Stimulated activated CD4-positive, alpha-beta T cell treated with anti-CD3 and anti-CD28 coated beads, Interleukin-12 subunit alpha, Interleukin-12 subunit beta, amount 100 ng/mL, for 4 hours (primary cell): Measurements from ENCODE around the gene MGAT3.

Experiments used
- DNase-seq: peaks from one replicate; pipeline ENCODE4 v3.0.0-alpha.2; 2020

Gene MGAT3

DNA sequence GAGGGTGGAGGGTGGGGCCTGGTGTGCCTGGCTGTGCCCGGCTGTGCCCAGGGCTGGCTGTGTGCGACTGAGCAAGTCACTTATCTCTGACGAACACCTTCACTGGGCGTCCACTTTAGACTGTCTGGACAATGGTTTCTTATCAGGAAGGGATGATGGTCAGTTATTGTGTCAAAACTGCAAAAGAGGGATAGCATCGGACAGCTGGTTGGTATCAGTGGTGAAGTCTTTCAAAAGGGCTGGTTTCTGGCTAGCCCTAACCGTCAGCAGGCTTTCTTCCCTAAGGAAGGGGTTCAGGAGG lies 4.1 kb upstream of the MGAT3 start:
- DNase-seq = no peak

DNA sequence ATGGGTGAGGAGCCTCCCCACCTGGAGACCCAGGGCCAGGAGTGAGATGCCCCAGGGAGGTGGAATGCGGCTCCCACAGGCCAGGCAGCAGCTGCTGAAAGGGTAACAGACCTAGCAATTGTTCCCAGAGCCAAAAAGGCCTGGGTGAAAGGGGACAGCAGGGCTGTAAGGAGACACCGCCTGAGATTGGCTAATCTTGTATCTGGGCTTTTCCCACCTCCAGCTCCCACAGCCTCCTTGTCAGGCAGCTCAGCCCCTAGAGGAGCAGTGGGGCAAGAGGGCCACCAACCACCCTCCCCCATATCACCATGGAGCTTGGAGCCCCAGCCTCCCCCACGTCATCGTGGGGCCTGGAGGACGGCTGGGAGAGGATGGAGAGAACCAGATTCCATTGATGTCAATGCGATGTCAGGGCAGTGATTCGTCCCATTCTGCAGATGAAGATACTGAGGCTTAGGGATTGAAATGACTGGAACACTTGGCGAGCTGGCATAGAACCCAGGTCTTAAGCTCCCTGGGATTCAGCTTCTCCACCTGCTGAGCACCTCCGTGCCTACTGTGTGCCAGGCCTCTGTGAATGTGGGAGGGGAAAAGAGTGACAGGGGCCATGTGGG lies 2.9 kb upstream of the MGAT3 start:
- DNase-seq = no peak

DNA sequence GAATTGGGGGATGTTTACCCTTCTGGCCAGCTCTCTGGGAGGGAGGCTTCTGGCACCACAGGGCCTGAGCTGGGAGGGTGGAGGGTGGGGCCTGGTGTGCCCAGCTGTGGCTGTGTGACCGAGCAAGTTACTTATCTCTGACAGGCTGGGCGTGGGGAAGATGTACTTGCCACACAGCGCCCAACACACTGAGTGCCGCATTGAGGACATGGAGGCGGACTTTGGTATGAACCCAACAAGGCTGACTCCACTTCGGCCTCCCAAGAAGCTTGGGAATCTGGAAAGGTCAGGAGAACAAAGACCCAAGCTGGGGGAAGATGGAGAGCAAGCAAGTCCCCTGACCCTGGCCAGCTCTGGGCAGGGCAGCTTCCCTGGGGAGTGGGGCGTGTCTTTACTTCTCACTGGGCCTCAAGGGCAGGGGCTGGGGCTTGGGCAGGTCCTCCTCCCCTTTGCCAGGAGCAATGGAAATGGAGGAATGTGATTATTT lies 2.4 kb upstream of the MGAT3 start:
- no peak for DNase-seq

DNA sequence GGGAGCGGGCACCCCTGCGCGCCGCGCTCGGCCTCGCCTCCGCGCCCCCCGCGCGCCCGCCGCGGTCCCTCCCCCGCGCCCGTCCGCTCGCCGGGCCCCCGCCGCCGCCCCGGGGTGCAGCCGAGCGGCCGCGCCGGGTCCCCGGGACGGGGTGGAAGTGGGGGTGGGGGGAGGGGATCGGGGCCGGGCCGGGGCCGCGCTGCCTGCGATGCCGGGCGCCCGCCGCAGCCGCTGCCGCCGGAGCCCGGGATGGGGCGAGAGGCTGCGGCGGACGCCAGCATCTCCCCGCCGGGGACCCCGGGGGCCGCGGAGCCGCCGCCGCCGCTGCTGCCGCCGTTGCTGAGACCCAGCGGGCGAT lies 365 bp downstream of the MGAT3 start:
- DNase-seq = no peak

DNA sequence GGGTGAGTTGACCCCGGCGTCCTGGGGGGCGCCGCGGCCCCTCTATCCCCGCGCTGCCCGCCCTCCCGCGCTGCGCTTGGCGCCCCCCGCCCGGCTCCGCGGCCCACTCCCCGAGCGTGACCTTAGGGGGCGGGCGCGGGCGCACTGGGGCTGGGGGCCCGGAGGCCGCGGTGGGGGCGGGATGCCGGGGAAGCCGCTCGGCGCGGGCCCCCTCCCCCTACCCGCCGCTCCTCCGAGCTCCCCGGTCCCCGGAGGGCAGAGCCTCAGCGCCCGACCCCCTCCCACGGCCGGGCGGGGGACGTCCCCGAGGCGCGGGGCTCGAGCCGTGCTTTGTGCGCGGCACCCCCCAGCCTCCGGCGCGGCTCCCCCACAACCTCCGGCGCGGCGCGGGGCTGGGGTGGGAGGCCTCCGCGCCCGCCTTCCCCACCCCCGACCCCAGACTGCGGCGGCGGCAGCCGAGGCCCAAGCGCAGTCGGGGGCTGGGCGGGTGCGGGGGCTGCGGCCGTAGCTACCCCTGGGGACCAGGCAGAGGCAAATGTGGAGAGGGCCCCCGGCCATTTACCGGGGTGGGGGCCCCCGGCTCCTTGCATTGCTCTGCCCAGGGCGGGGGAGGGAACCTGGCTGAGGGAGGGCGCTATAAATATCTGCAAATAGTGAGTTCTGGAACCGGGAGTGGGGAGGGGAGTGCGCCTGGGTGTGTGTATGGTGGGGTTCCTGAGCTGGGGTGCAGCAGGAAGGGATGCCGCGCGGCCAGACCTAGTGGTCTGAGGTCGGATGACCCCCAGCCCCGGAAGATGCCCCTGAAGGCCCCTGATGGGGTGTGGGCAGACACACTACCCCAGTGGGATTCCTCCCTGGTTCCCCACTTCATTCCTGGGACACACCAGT lies 988 bp downstream of the MGAT3 start:
- DNase-seq = no peak

DNA sequence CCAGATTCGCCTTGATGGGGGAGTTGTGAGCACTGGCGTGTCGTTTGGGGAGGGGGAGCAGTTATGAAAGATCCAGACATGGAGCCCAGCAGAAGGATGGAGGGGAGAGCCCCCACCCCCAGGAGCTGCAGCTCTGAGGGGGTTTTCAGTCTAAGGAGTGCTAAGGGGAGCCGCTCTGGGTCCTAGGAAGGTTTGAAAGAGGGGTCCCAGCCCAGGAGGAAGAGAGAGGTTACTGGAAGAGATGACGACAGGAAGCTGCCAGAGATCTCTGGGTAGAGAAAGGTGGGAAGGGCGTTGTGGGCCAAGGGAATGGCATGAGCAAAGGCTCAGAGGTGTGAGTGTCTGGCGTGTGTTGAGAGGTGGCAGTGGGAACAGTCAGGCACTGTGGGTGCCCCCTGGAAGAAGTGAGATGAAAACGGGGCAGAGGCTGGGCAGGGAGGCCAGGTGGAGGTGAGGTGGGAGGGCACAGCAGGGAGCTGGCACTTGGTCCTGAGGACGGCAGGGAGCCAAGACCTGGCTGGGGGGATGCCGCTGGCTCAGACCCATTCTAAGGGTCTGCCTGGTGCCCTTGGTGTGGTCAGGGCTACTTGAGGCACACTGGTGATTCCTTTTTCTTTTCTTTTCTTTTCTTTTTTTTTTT lies 1.8 kb downstream of the MGAT3 start:
- DNase-seq = no peak

DNA sequence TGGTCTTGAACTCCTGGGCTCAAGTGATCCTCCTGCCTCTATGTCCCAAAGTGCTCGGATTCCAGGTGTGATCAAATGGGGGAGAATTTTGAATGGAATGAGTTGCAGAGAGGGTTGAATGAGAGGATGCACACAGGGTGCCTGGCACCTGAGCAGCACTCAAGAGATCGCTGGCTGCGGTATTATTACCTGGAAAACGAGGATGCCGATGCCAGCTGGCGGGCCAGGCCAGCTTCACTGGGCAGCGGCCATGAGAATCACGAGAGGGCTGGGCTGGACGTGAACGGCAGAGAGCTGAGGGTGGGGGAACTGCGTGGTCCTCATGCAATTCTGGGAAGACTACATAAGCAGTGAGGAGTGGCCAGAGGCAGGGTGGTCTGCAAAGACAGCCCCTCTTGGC lies 2.9 kb downstream of the MGAT3 start:
- DNase-seq = no peak

DNA sequence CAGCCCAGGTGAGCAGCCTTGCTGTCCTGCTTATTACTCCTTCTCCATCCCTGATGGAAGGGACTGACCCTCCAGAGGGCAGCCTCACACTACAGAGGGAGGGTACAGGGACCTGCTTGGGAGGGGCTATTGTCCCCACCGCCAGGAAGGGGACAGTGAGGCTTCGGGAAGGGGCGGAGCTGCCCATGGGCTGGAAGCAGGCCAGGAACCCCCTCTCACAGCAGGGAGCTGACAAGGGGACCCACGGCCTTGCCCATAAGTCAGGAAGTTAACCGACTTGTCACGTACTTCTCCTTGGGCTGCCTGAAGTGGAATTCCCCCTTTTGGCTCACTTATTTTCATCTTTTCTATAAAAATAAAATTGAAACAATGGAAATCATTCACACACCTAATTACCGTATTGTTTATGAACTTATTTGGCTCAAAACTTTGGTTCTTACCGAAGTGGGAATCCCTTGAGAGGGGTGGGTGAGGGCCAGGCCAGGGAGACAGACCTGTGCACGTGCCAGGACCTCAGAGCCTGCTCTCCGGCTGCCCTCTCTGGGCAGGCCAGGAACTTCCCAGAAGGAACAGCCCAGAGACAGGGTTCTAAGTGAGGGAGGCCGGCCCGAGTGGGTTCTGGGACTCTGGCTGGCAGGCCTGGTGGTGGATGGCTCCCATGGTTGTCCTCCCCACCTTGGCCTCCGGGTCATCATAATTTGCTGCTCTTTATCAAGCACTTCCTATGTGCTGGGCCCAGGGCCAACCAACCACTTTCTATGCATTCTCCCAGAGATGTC lies 5.8 kb downstream of the MGAT3 start:
- DNase-seq = no peak

DNA sequence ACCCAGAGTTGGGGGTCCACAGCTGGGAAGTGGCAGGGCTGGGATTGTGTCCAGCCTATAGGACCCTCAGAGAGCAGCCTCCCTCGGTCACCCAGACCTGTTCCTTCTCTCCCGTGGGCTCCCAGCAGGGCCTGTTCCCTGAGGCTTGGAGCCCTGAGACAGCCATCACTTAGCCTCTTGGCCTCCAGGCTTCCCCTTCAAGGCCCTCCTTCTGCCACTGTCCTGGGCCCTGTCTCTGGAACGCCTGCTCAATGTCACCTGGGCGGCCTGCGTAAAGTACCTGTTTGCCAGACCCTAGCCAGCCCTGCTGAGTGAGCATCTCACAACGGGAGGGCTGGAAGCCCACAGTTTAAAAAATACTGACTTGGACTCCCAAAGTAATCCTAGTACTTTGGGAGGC lies 6.5 kb downstream of the MGAT3 start:
- DNase-seq = no peak

DNA sequence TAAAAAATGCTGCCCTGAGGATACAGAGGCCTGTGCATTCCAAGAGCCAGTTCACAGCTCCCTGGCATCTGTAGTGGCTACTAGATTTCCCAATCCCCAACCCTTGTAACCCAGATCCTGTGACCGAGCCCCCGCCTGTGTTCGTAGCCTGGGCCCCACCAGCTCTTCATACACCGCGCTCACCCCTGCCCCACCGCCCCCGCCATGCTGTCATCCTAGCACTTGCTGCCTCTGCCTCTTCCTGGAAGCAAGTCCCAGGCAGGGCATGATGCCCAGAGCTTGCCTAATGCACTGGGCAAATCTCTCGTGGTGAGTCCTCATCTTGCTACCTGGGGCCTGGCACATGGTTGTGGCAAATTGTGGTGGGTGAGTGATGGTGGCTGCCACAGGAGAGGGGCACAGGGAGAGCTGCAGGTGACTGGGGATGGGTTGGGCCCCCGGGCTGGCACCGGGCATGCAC lies 7.1 kb downstream of the MGAT3 start:
- DNase-seq = no peak

DNA sequence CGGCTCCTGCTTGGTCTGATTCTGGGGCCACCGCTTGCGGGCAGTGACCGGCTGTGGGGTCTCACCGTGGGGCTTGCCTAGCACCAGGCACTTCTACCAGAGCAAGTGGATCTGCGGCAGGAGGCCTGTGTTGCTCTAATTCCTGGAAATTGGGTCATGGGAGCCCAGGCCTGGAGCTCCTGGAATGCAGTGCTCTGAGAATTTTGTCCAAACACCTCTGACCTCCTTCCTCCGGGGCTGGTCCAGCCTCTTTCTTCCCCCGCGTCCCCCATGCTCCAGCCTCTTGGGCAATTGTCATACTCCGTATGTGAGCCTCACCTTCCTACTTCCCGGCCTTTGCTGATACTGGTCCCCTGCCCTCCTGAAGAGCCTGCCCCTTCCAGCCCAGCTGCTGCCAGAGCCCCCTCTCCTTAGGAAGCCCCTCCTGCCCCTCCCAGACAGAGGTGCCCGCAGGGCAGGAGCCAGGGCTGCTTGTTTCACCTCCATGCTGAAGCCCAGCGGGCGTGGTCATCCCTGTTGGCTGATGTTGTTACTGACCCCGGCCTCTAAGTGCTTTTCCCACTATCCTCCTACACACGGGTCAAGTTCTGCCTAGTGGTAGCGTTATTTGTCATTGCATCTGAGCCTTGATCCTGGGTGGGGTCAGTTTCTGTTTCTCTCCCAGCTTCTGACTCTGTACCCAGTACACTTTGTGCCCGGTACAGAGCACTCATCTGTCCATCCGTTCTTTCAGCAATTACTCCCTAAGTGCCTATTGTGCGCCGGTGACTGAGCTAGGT lies 9.6 kb downstream of the MGAT3 start:
- DNase-seq = no peak

DNA sequence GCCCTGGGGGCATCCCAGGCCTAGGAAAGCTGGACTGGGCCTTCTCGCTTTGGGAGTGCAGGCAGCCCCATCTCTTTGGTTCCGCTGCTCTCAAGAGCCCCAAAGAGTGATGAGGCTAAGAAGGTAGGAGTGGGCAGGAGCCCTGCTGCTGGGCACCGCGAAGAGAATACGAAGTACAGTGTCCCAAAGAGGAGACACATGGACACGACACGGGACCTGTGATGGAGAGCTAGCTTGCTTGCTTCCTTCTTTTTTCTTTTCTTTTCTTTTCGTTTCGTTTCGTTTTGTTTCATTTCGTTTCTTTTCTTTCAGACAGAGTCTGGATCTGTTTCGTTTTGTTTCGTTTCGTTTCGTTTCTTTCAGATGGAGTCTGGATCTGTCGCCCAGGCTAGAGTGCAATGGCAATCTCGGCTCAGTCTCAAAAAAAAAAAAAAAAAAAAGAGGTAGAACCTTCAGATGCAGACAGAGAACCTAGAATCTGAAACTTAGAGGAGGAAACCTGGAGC lies 10.6 kb downstream of the MGAT3 start:
- DNase-seq = no peak

DNA sequence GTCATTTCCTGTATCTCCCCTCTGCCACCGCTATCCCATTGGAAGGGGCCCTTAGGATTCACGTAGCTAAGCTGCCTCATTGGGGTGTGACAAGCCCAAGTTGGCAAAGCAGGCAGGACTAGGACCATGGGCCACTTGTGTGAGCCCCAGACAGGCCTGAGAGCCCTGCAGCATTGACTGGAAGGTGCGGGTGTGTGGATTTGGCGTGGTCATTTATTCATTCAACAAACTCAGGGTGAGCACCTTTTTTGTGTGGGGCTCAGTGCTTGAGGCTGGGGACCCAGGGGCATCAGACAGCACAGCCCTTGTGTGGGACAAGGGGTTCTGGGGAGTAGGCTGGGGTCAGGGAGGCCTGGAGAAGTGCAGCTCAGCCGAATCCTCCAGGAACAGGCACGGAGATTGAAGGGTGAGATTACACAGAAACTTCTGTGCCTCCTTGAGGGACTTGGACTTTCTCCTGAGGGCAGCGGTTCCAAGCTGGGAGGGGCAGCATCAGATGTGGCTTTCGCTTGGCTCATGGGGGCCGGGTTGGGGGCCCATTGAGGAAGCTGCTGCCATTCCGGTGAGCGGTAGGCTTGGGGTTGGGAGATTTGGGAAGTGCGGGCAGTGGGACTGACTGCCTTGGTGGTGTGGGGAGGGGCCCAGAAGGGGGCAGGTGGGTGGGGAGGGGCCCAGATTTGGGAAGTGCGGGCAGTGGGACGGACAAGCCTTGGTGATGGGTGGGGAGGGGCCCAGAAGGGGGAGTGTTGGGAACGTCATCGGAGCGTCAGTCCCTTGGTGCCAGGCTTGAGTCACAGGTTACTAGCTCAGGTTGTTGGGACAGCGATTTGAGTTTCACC lies 11.9 kb downstream of the MGAT3 start:
- DNase-seq = no peak

DNA sequence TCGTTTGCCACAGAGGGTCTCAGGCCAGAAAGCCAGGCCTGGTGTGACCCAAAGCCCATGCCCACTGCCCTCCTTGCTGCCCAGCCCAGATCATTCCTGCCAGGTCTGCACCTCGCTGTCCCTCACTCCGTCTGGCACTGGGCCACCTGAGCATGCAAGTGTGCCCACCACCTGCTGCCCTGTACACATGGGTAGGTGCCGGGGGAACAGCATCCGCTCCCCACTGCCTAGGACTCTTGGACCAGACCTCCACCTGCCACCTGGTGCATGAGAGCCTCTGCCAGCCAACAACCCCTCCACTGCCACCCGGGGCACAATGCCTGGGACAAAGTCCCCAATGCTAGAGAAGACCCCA lies 12.5 kb downstream of the MGAT3 start:
- DNase-seq = no peak

DNA sequence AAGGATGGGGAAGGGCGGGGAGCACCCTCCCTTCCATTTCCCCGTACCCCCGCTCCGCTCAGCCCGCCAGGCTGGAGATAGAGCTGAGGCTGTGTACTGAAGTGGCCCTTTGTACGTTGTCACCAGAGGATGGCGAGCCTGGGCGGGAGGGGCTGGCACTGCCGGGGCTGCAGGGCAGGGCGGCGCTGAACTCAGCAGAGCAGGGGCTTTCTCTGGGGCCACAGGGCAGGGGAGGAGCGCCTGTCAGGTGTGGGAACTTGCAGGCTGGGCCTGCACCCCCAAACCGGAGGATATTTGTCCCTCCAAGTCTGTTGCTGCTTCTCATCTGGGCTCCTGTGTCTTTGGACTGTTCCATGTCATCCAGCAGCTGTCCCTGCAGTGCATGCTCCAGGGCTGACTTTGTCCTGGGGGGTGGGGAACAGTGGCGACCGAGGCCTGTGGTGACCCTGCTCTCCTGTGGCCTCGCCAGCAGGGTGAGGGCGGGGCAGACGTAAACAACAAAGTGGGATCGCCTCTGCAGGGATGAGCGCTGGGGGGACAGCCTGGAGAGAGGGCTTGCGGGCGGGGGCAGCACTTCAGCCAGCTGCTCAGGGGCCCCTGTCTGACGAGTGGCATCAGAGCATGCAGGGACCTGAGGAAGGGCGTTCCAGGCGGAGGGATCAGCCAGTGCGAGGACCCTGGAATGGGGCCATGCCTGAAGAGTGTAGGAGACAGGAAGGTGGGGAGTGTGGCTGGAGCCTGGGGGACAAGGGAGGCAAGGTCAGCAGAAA lies 13.1 kb downstream of the MGAT3 start:
- no peak for DNase-seq

DNA sequence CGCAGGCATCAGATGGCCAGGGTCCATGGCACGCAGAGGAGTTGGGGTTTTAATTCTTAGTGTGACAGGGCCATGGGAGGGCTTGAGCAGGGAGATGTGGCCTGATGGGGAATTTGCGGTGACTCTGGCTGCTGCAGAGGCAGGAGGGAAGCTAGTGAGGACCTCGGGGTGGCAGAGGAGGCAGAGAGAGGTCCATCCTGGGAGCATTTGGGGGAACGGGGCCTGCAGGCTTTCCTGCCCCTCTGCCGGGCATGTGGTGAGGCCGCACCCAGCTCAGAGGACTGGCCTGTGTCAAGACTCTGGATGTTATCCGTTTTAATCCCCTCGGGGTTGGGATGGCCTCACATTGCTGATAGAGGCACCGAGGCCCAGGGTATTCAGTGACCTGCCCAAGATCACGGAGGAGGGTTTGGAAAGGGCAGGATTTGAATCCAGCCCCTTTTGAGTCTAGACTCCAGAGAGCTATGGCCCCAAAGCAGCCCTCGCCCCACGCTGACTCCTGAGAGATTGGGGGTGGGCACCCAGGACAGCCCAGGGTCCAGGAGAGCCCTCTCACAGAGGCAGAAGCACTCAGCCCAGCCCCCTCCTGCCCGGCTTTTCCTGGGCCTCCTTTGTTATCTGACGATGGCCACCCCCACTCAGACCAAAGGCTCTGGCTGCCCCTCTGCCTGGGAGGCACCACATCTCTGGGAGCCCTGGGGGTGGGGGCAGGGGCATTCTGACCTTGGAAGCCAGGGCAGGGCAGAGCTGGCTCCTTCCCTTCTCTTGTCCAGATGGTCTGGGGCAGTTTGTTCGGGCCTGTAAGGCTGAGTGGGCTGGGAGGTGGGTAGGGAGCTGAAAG lies 13.9 kb downstream of the MGAT3 start:
- DNase-seq = no peak

DNA sequence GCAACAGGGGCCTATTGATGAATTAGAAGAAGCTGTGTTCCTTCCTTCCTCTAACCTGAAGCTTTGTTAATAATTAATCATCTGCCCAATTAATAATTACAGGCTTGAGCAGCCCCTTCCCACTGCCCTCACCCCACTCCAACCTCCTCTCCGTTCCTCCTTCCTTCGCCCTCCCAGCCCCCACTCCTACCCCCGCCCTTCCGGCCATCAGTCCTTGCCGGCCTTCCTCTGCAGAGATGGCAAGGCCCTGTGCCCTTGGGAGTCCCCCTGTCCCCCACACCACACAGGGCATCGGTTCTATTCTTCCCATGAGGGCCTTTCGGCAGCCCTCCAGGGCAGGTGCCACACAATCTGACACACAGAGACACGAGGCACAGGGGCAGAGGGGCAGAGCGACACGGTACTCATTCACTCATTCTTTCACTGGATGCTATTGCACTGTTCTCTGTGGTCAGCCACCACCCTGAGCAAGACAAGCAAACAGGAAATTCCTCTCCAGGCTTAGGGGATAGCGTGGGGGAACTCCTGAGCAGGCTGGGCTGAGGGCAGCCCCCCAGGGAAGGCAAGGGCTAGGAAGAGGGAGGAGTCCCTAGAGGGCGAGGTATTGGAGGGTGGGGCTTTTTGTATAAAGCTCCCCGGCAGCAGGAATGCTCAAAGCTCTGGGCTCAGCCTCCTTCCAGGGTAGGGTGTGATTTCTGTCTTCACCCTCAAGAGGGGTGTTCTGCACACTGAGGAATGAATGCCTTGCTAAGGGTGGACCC lies 14.7 kb downstream of the MGAT3 start:
- no peak for DNase-seq

DNA sequence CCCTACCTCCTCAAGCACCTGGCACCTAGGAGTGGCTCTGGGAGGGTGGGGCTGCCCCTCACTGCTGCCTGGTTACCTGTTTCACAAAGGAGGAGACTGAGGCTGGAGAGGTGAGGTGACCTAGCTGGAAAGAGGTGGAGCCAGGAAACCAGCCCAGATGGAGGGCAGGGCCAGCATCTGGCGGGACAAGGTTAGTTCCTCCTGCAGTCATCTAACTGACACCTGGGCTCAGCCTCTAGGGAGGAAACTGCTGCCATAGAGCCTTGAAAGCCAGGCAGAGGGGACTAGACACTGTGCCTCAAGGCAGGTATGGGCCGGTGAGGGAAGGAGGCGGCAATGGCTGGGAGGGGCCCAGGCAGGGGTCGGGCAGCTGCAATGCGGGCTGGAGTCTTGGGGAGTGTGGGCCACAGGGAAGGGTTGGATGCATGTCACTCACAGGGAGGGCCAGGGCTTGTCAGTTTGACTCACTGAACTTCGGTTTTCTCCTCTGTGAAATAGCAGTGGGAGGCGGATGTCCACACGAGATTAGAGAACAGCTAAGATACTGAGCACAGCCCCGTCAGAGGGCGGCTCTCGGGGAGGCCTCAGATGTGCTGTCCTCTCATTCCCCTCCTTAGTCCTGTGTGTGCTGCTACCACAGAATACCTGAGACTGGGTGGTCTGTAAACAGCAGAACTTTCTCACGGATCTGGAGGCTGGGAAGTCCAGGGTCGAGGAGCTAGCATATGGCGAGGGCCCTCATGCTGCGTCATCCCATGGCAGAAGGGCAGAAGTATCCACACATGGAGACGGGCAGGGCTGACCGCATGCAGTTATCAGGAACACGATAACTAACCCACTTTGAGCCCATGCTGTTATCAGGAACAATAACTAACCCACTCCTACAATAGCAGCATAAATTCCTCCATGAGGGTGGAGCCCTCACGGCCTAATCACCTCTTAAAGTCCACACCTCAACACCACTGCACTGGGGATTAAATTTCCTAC lies 16.1 kb downstream of the MGAT3 start:
- DNase-seq = no peak
